ENCODE measurements around the gene FRMD4A.

- no peak for TF ChIP-seq CTCF (conservative IDR thresholded peaks at IDR 0.05; ENCODE audit: low read depth, low read length)
- TF ChIP-seq BHLHE40 (IDR thresholded peaks at IDR 0.05; ENCODE audit: low read depth, low read length): peak; percentile 71; the same call in 1 of the 2 replicates
- TF ChIP-seq MXI1 (IDR thresholded peaks at IDR 0.05; ENCODE audit: borderline replicate concordance, low read depth, low read length): peak; percentile 46; the same call in 1 of the 2 replicates
- TF ChIP-seq FOS (IDR thresholded peaks at IDR 0.05; ENCODE audit: low read depth, low read length): no peak
- TF ChIP-seq POLR2A (IDR thresholded peaks at IDR 0.05; ENCODE audit: low read depth, low read length): no peak
- no peak for TF ChIP-seq SMC3 (IDR thresholded peaks at IDR 0.05; ENCODE audit: low read depth, low read length)
- TF ChIP-seq RAD21 (IDR thresholded peaks at IDR 0.05; ENCODE audit: low read length): no peak
- TF ChIP-seq CEBPB (IDR thresholded peaks at IDR 0.05; ENCODE audit: low read depth, low read length): no peak
- TF ChIP-seq MAZ (IDR thresholded peaks at IDR 0.05; ENCODE audit: borderline replicate concordance, low read depth, low read length): no peak
- TF ChIP-seq USF2 (IDR thresholded peaks at IDR 0.05; ENCODE audit: low read depth, low read length): peak; percentile 37; the same call in 1 of the 2 replicates
- TF ChIP-seq NFE2L2 (IDR thresholded peaks at IDR 0.05; ENCODE audit: low read depth, low read length): no peak
Measured at GRCh38 chr10:13724484-13724883, 606.2 kb downstream of the FRMD4A start.

All from IMR-90 (cell line).